WI38 (cell line): ENCODE data around the gene PROX1.

ENCODE experiments used
- H3K4me3 ChIP-seq: 2 replicates; pipeline ENCODE4 v1.5.1; 2011; ENCODE audit warnings: low read depth, mild to moderate bottlenecking, control low read depth, low read length
- CTCF ChIP-seq: IDR thresholded peaks from 2 replicates; pipeline ENCODE4 v1.5.1; 2012; ENCODE audit warnings: low read depth, mild to moderate bottlenecking, control low read depth, low read length

PROX1 gene

GRCh38 chr1:214002472-214002871 is 14.7 kb downstream of the PROX1 start:
- no peak for TF ChIP-seq CTCF
- H3K4me3 ChIP-seq: no peak overlapping the region

DNA sequence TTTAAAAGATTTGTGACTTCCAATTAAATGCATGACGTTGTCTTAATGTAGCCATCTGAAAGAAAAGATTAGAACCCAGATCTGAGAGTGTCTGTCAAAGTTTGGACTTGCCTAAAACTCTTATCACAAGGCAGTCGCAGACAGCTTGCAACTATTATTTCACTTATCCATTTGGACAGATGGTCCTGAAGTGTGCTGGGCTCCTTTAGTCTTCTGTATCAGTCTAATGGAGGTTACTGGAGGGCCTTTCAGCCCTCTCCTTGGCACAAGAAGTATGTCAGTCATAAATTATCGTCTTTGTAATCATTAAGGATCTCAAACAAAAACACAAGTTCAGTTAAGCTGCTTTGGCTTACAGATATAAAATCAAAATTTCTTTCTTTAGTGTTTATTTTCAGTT is 15.5 kb downstream of the PROX1 start:
- no peak overlapping the region for H3K4me3 ChIP-seq
- no peak for TF ChIP-seq CTCF

- no peak overlapping the region for H3K4me3 ChIP-seq
- no peak for TF ChIP-seq CTCF
These were observed 16.2 kb downstream of the PROX1 start for GRCh38 chr1:214004014-214004413.

- TF ChIP-seq CTCF: no peak
- H3K4me3 ChIP-seq: no peak overlapping the region
These were observed 17.0 kb downstream of the PROX1 start for GRCh38 chr1:214004795-214005194.

DNA sequence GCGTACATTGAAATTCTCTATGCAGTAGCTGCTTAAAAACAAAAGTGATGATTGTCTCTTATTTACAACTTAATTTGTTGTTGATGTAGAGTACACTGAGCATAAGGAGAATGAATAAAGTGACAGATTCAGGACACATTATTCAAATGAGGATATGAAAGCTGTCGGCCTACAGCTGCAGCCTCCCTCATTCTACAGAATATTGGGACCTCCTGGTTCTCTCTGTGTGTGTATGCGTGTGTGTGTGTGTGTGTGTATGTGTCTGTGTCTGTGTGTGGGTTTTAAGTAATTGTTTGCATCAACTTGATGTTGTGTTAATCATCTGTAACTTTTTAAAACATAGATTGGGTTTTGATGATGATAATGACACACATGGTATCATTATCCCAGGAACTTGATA is 17.9 kb downstream of the PROX1 start:
- TF ChIP-seq CTCF: no peak
- no peak overlapping the region for H3K4me3 ChIP-seq

GRCh38 chr1:214006845-214007244 is 19.1 kb downstream of the PROX1 start:
- TF ChIP-seq CTCF: no peak
- no peak overlapping the region for H3K4me3 ChIP-seq

GRCh38 chr1:214008347-214008746 is 20.6 kb downstream of the PROX1 start:
- no peak overlapping the region for H3K4me3 ChIP-seq
- TF ChIP-seq CTCF: no peak
